ENCODE data around the gene CCDC33. TPM values are rescaled to one million over a fixed set of nuclear protein-coding genes. Genes with fewer than 3 reads are reported as not detected.

Gene CCDC33
- total RNA-seq, 1 experiment from 2014 or later = 0.22 TPM

DNA sequence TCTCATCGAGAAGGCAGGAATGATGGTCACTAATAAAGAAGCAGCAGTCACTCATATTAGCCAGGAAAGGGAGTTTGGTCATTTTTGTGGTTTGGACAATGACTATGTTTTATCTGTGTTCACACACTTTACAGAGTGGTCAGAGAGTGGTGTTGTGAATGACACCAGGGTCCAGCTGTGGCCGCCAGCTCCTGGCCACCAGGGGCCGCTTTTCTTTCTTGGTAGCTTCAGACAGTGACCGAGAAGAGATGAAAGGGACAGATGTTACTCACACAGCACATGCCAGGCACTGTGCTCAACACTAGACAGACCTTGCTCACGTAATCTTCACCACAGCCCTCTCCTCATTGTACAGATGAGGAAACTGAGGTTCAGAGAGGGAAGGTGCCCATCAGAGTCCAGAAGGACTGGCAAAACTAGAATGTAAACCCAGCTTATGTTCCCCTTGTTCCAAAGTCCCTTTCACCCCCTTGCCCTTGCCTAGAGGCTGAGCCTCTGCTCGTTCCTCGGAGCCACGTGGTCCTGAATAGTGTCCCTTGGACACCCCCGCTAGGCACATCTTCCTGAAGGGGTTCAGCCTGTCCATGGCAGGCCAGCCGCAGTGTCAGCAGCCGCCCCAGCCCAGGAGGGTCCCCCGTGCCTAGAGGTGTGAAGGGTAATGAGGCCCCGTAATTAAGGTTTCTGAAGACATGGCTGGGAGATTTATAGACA, 75.8 kb downstream of the CCDC33 start:
- peak; percentile 45 for DNase-seq (ENCODE audit: low read depth)

GRCh38 chr15:74312445-74313007, 76.4 kb downstream of the CCDC33 start:
- DNase-seq (ENCODE audit: low read depth) = no peak

DNA sequence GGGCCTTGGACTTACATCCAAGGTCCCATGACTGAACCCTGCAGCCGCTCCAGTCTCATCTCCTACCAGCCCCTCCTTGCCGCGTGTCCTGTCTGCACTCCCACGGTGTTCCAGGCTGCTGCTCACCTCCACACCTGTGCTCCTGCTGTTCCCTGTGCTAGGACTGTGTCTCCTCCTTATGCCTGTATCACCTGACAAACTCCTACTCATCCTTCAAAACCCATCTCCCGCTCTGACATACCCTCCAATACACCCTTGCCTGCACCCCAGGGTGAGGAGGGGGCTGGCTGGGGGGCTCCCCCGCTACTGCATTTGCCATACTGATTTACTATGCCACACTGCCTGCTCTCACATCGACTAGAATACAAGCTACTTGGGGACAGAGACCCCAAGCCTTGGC, 77.8 kb downstream of the CCDC33 start:
- no peak for DNase-seq (ENCODE audit: low read depth)

GRCh38 chr15:74314795-74315438, 78.8 kb downstream of the CCDC33 start:
- DNase-seq (ENCODE audit: low read depth) = peak; percentile 63

DNA sequence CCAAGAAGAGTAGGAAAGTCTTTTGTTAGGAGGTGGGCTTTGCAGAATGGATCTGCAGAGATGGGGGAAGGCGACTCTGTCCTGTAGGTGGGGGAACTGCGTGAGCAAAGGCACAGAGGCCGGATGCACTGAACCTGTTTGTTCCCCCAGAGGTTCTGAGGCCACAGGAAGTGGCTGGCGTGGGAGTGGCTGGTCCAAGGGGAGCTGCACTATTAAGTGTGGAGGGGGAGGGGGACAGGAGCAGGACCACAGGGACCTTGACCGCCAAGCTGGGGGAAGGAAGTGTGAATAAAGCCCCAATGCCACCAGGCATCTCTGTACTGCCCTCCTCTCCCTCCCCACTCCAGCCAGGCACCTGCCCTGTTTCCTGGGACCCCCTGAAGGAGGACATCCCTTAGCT, 79.5 kb downstream of the CCDC33 start:
- DNase-seq (ENCODE audit: low read depth) = peak; percentile 21

- no peak for DNase-seq (ENCODE audit: low read depth)
Observed at GRCh38 chr15:74316141-74316540, 80.0 kb downstream of the CCDC33 start.

- peak; percentile 86 for DNase-seq (ENCODE audit: low read depth)
Observed at GRCh38 chr15:74317820-74318375, 81.8 kb downstream of the CCDC33 start.

DNA sequence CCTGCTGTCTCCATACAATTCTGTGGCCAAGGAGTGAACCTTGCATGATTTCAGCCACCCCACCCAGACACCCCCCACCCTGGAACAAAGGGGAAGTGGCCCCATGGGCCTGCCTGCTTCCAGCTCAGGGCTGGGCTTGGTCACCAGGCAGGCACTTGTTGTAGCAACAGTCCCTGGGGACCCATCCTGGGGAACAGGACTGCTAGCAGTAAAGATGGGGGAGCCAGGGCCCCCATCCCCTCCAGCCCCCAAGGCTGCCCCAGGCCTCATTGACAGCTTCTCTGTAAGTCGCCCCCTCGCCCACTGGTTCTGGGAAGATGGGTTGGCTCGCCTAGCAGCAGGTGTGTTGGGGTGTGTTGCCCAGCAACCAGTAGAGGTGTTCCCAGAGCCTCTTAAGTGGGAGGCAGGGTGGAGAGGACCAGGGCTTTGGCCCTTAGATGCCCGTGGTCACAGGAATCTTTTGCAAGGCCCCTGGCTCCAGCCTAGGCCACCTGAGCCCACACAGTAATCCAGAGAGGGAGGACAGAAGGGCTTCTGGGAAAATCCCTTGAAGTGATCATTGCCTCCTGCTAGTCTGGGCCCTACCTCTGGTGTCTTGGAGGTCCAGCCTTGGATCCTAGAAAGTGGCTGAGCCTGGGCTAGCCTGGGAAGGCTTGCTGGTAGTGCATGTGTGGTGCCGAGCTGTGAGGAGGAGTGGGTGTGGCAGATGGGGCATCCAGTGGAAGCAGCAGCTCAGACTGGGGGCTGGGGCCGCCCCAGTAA, 82.4 kb downstream of the CCDC33 start:
- peak; percentile 42 for DNase-seq (ENCODE audit: low read depth)

- DNase-seq (ENCODE audit: low read depth) = no peak
Observed at GRCh38 chr15:74319138-74319460, 83.0 kb downstream of the CCDC33 start.

- no peak for DNase-seq (ENCODE audit: low read depth)
Observed at GRCh38 chr15:74319596-74320351, 83.6 kb downstream of the CCDC33 start.

DNA sequence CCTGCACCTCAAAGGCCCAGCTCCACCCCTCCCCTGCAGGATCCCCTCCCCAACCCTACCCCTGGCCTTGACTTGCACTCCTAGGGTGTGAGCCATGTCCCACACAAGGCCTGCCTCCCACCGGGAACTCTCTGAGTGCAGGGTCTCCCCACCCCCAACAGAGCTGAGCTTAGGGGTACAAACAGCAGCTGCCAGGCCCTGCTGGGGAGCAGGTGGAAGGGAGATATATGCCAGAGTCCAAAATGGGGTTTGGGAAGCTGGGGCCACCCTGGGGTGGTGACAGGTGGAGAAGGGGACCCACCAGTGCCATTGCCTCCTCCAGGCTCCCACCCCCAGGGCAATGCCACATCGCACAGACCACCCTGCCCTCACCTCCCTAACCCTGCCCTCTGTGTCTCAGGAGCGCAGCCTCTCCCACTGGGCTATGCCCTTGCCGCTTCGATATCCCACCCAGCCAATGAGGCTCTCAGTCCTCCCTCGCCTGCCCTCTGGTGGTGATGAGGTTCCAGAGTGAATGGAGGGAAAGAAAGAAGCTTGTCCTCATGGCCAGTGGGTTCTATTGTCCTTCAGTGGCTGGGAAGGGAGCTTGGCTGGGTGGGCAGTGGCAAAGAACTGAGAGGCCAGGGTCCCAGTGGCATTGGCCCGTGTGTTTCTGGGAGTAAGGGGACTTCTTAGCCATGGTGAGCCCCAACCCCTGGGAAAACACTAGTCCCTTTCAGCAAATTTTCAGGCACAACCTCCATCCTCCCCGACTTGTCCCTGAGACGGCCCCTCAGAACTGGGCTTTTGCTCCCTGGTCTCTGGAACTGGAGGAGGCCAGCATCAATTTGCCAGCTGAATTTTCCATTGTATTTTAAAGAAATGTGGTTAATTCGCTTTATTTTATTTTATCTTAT, 84.5 kb downstream of the CCDC33 start:
- peak; percentile 42 for DNase-seq (ENCODE audit: low read depth)

DNA sequence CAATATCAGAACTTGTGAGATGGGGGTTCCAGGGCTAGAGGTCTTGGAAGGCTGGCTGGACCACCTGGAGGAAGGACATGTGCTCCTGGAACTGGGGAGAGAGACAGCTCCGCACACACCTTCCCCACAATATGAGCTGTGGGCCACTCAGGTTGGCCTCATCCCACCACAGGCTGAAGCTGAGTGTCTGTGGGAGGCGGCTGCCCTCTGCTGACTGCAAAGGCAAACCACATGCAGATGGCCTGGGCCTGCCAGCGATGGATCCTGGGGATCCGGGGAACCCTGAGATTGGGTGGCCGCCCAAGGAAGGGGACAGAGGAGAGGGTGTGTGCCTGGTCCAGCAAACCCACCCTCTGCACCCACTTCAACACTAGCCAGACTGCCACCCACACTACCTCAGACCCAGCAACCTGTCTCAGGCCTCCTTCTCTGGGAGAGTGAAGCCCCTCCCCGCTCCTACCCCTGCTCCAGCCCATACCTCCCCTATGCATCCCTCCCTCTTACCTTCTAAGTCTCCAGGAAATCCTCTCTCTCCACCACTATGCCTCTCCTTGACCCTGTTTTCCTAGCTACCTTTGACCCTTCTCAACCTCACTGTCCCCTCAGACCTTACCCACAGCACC, 86.5 kb downstream of the CCDC33 start:
- DNase-seq (ENCODE audit: low read depth) = peak; percentile 55

DNA sequence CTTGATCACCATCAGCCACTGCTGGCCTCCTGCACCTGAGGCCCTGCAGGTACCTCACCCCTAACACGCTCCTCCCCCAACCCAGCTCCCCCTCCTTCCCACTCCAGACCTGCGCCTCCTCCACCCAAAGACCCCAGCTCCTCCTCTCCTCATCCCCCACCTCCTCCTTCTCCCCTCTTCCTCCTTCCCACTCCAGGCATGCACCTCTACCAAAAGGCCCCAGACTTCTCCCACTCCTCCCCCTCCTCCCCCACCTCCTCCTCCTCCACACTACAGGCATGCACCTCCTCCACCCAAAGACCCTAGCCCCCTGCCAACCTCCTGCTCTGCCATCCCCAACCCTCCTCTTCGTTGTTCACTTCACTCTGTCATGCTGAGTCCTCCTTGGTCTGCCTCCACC, 88.6 kb downstream of the CCDC33 start:
- no peak for DNase-seq (ENCODE audit: low read depth)

GRCh38 chr15:74326746-74327145, 90.6 kb downstream of the CCDC33 start:
- DNase-seq (ENCODE audit: low read depth) = no peak

DNA sequence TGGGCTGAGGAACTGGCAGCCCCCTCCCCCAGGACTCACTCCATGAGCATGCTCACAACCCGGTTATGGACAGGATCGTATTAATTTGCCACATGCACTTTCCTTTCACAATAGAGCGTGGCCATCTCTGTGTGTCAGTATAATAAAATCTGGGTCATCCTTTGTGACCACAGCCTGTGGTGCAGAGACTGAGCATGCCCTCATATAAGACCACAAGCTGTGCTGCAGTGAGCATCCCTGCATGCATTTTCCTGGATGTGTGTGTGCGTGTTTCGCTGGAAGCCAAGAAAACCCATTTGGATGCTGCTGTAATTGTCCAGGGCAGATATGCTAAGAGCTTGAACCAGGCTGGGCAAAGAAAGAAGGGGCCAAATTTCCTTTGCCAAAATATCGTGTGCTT, 91.6 kb downstream of the CCDC33 start:
- DNase-seq (ENCODE audit: low read depth) = peak; percentile 30

DNA sequence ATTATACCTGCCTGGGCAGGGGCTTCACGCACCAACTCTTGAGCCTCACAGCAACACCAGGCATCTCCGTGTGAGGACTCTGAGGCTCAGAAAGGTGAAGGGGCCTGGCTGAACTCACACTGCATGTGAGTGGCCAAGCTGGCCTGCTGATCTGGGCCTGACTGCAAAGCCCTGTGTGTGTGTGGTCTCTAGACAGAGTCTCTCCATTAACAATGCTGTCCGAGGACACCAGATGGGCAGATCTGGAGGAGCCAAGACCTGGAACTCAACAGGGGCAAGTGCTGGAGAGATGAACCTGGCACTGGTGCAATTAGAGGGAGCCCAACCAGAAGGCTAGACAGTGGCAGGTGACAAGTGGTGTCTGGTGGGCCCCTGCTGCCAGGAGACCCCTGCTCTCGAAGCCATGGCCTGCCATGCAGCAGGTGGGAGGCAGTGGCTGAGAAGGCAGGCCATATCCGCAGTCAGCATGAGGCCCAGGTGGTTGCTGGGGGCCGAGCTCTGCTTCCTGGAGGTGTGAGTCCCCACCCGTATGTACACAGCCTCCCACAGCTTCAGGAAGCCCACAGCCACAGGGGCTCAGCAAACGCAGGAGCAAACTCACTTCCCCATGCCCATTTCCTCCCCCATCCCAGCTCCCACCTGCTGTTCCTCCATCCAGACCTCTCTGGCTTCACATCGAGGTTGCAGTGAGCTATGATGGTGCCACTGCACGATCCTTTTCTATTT, 92.4 kb downstream of the CCDC33 start:
- DNase-seq (ENCODE audit: low read depth) = no peak

DNA sequence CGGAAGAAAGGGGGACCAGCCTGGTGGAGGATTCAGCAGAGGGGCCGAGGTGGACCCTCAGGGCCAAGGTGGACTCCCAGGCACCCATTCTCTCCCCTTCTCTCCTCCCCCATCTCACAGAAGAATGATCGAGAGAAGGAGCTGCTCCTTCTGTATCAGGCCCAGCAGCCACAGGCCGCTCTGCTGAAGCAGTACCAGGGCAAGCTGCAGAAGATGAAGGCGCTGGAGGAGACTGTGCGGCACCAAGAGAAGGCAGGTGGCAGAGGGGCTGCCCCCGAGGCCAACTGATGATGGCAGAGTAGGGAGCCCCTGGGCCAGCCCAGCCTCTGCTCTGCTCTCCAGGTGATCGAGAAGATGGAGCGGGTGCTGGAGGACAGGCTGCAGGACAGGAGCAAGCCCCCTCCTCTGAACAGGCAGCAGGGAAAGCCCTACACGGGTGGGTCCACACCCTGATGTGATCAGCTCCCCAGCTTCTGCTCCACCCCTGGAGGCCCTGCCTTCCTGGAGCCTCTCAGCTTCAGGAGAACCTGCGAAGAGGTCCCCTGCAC, 94.8 kb downstream of the CCDC33 start:
- DNase-seq (ENCODE audit: low read depth) = no peak

DNA sequence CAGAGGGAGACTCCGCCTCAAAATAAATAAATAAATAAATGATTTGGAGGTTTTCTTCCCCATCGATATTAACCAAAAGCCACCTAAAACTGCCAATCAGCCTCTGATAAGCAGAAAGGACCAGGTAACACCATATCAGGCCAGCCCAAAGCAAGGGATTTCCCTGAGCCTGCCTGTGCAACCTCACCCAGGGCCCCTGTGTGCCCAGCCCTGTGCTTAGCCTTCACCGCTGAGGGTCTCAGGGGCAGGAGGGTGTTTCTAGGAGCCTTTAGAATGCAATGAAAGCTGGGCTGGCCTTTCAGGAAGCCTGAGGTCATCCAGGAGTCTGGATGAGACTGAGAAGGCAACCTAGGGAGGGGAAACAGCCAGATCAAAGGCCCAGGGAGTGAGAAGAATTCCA, 95.9 kb downstream of the CCDC33 start:
- DNase-seq (ENCODE audit: low read depth) = no peak

GRCh38 chr15:74332611-74333010, 96.5 kb downstream of the CCDC33 start:
- DNase-seq (ENCODE audit: low read depth) = no peak
